Testis (tissue), 3 donors: ENCODE data around the gene RGS8. TPM values are rescaled to one million over a fixed set of nuclear protein-coding genes. Genes with fewer than 3 reads are reported as not detected.

Experiments
- DNase-seq: peaks from one replicate; pipeline ENCODE4 v3.0.0-alpha.2; 2019
- H3K27ac ChIP-seq, 2 donors: fragments of 200-600 bp; sonication (generic); one replicate each; pipeline ENCODE4 v1.5.1; 2019
- H3K27me3 ChIP-seq: fragments of 200-600 bp; sonication (generic); one replicate; pipeline ENCODE4 v1.5.1; 2019
- H3K36me3 ChIP-seq: fragments of 200-600 bp; sonication (generic); one replicate; pipeline ENCODE4 v1.5.1; 2017; ENCODE audit warnings: low read depth; ENCODE audit errors: missing control alignments
- H3K4me1 ChIP-seq: fragments of 200-600 bp; sonication (generic); one replicate; pipeline ENCODE4 v1.5.1; 2019
- H3K4me3 ChIP-seq, 2 donors: fragments of 200-600 bp; sonication (generic); one replicate each; pipeline ENCODE4 v1.5.1; 2017 to 2019
- H3K9me3 ChIP-seq: fragments of 200-600 bp; sonication (generic); one replicate; pipeline ENCODE4 v1.5.1; 2017
- CTCF ChIP-seq, 3 experiments: fragments of 450-650 bp in 2 of 3; fragments of 200-600 bp in 1 of 3; sonication (generic) in 1 of 3; IDR thresholded peaks; one replicate each; pipeline ENCODE4 v1.5.1; 2016 to 2019; ENCODE audit warnings: antibody characterized with exemption in 3 of 3, mild to moderate bottlenecking in 2 of 3, moderate library complexity in 1 of 3
- POLR2A ChIP-seq: fragments of 450-650 bp; IDR thresholded peaks from one replicate; pipeline ENCODE4 v1.6.1; 2017; ENCODE audit warnings: antibody characterized with exemption, mild to moderate bottlenecking, moderate library complexity
- WGBS, 2 donors: methylation state at CpG; one replicate each; pipeline ENCODE4 v1.1.5; 2018; 5-methylcytosine and 5-hydroxymethylcytosine counted together
- intact Hi-C: fragments of 100-400 bp; cut with DNase I; formaldehyde crosslinking; loops from one replicate; pipeline ENCODE4 v1.15.1; 2023; ENCODE audit warnings: low total_unique reads
- polyA plus RNA-seq: library from polyadenylated mRNA; stranded (reverse); fragments of 350-450 nt; fragmentation: Illumina TruSeq; extraction: RNeasy Lipid Tissue Mini Kit (QIAGEN cat#74804); gene quantifications from one replicate; pipeline ENCODE4 v1.2.3, GENCODE V29; 2014; ENCODE audit warnings: low read depth, low replicate concordance; ENCODE audit not compliant: insufficient read depth
- total RNA-seq, 2 donors: library from RNA; depleted of rRNA; stranded (reverse); fragments of >200 nt; gene quantifications; one replicate each; pipeline ENCODE4 v1.2.3, GENCODE V29; 2016

Gene RGS8
- total and polyA plus RNA-seq, 3 donors from 2014 or later, result 2.4 to 3.1 (median 2.5) TPM

- Histone ChIP-seq H3K4me3 (no peak overlapping the region), H3K36me3 (no peaks in the 10 kb centered on the region), H3K9me3 (no peaks in the 10 kb centered on the region), H3K27me3 (no peaks in the 10 kb centered on the region), H3K4me1 (no peaks in the 10 kb centered on the region), H3K27ac (no peak overlapping the region)
- no peak for TF ChIP-seq POLR2A
- no peak for TF ChIP-seq CTCF (IDR thresholded peaks at IDR 0.05)
- intact Hi-C loops, result no loop called here
- 92 to 97% methylated on average over 8 of the region's 8 CpGs for WGBS, 2 donors
- DNase-seq, result no peak
Observed at GRCh38 chr1:182681568-182681912, 2.8 kb downstream of the RGS8 start.

DNA sequence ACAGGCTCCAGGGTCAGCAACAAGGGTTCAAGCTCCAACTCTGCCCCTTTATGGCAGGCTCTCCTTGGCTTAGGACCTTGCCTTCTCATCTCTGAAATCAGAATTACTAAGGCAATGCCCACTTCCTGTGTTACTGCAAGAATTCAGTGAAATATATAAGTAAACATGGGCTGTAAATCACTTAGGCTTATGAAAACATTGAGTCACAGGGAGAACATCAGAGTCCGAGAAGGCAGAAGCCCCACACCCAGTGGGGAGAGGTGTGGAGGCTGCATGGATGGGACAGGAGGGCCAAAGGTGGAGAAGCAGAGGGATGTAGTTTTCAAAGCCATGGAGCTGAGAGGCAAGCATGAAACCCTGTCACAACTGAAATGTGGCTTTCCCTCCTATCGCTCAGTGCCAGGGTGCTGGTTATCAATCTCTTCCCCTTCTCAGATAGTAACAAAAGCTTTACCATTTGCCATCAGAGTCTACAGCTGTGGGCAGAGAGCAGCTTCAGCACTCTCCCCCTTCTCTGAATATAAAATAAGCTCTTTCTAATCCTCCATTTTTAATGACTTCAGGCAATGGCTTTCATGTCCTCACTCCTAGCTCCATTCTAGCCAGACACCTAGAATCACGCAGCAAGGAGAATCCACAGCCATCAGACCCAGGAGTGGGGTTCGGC is 3.4 kb downstream of the RGS8 start:
- Histone ChIP-seq H3K4me1 (no peaks in the 10 kb centered on the region), H3K9me3 (no peaks in the 10 kb centered on the region), H3K4me3 (no peak overlapping the region), H3K36me3 (no peaks in the 10 kb centered on the region), H3K27ac (no peak overlapping the region), H3K27me3 (no peaks in the 10 kb centered on the region)
- TF ChIP-seq CTCF (IDR thresholded peaks at IDR 0.05) (no peak), POLR2A (no peak)
- intact Hi-C loops, result no loop called here
- 83 to 94% methylated on average over 4 of the region's 4 CpGs for WGBS, 2 donors
- no peak for DNase-seq

GRCh38 chr1:182680408-182680807 is 4.0 kb downstream of the RGS8 start:
- Histone ChIP-seq H3K4me3 (no peak overlapping the region), H3K4me1 (no peaks in the 10 kb centered on the region), H3K36me3 (no peaks in the 10 kb centered on the region), H3K9me3 (no peaks in the 10 kb centered on the region), H3K27ac (no peak overlapping the region), H3K27me3 (no peaks in the 10 kb centered on the region)
- DNase-seq, result no peak
- 85 to 87% methylated on average over 4 of the region's 4 CpGs for WGBS, 2 donors
- TF ChIP-seq CTCF (IDR thresholded peaks at IDR 0.05), result no peak
- TF ChIP-seq POLR2A, result no peak
- intact Hi-C loops, result no loop called here

DNA sequence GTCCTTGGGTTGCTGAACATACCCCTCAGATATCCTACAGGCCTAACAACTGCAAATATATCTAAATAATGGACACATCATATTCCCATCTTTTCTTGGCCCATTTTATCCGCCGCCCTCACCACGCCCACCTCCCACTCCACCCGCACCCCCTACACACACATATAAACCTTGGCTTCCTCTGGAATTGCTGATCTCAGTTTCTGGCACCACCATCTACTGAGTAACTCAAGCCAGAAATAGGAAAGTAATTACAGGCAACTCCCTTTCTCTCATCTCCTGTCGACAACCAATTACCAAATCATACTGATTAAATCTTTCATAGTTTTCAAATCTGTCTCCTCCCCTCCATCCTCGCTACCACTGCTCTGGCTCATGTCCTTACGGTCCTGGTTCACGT is 4.7 kb downstream of the RGS8 start:
- no peak overlapping the region for H3K4me3 ChIP-seq
- H3K9me3 ChIP-seq, result no peaks in the 10 kb centered on the region
- no peak for TF ChIP-seq POLR2A
- TF ChIP-seq CTCF (IDR thresholded peaks at IDR 0.05), result no peak
- no peaks in the 10 kb centered on the region for H3K4me1 ChIP-seq
- 68 to 77% methylated on average over 8 of the region's 8 CpGs for WGBS, 2 donors
- intact Hi-C loops, result no loop called here
- no peak overlapping the region for H3K27ac ChIP-seq
- no peaks in the 10 kb centered on the region for H3K27me3 ChIP-seq
- no peak for DNase-seq
- no peaks in the 10 kb centered on the region for H3K36me3 ChIP-seq

DNA sequence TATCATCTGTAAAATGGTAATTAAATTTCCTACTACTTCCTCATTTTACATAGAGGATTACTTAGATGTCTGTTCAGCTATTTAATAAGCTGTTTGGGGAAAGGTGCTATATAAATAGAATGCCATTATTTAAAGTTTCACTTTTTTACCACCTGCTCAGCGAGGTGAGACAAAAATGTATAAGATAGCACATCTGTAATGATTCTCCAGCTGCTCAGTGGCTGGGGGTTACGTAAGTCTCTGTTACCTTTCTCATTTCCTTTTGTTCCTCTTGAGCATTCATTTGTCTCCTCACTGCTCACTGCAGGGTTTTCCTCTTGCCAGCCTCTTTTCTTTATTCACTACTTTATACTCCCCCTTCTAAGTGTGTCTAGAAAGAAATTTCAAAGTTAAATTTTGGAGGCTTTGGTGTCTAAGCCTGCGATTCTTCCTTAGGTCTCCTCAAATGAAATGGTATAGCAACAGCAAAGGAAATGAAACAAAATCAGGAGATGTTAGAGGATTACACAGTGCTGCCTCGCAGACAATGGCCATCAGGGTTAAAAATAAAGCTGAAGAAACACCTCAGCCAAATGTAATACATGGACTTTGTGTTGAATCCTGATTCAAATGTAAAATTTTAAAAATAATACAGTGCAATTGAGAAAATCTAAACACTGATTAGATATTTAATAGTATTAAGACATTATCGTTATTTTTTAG is 6.8 kb downstream of the RGS8 start:
- Histone ChIP-seq H3K27ac (no peak overlapping the region), H3K36me3 (no peaks in the 10 kb centered on the region), H3K4me1 (peaks cover 4% of the 10 kb centered on the region), H3K9me3 (no peaks in the 10 kb centered on the region), H3K4me3 (no peak overlapping the region), H3K27me3 (no peaks in the 10 kb centered on the region)
- no peak for DNase-seq
- intact Hi-C loops, result no loop called here
- 85 to 86% methylated on average over 5 of the region's 5 CpGs for WGBS, 2 donors
- TF ChIP-seq POLR2A (no peak), CTCF (IDR thresholded peaks at IDR 0.05) (no peak)
